GM23338 (cell line): Measurements from ENCODE around the gene PATE1. TPM values are rescaled to one million over a fixed set of nuclear protein-coding genes. Genes with fewer than 3 reads are reported as not detected.

Source experiments
- ATAC-seq: fragments of 200-7000 bp; cut with Tn5 transposase; 3 replicates; pipeline ENCODE4 v1.9.1; 2020
- DNase-seq: peaks from one replicate; pipeline ENCODE4 v3.0.0-alpha.2; 2015; ENCODE audit warnings: low spot score
- H2AFZ ChIP-seq: fragments of 200-600 bp; sonication (generic); 2 replicates; pipeline ENCODE4 v1.8.0; 2016; ENCODE audit warnings: antibody characterized with exemption, mild to moderate bottlenecking, moderate library complexity
- H3F3A ChIP-seq: fragments of 200-600 bp; sonication (generic); replicated peaks from 2 replicates; pipeline ENCODE4 v1.8.0; 2017; ENCODE audit warnings: antibody characterized with exemption, mixed run types, low read depth
- H3K27ac ChIP-seq: fragments of 200-600 bp; sonication (generic); 2 replicates; pipeline ENCODE4 v1.6.1; 2016; ENCODE audit warnings: low read depth
- H3K27me3 ChIP-seq: fragments of 200-600 bp; sonication (generic); 2 replicates; pipeline ENCODE4 v1.8.0; 2016; ENCODE audit warnings: mild to moderate bottlenecking, mixed run types, moderate library complexity; ENCODE audit not compliant: insufficient read depth
- H3K36me3 ChIP-seq: fragments of 200-600 bp; sonication (generic); 2 replicates; pipeline ENCODE4 v1.8.0; 2016; ENCODE audit warnings: mild to moderate bottlenecking; ENCODE audit not compliant: insufficient read depth
- H3K4me1 ChIP-seq: fragments of 200-600 bp; sonication (generic); 2 replicates; pipeline ENCODE4 v1.8.0; 2016; ENCODE audit warnings: mild to moderate bottlenecking, moderate library complexity; ENCODE audit not compliant: insufficient read depth
- H3K4me2 ChIP-seq: fragments of 200-600 bp; sonication (generic); 2 replicates; pipeline ENCODE4 v1.7.1; 2017; ENCODE audit warnings: mixed run types
- H3K4me3 ChIP-seq: fragments of 200-600 bp; sonication (generic); 2 replicates; pipeline ENCODE4 v1.6.1; 2016; ENCODE audit warnings: mixed run types
- H3K79me2 ChIP-seq: fragments of 200-600 bp; sonication (generic); replicated peaks from 2 replicates; pipeline ENCODE4 v1.8.0; 2017; ENCODE audit warnings: mild to moderate bottlenecking; ENCODE audit not compliant: insufficient read depth
- H3K9me2 ChIP-seq: fragments of 200-600 bp; sonication (generic); 2 replicates; pipeline ENCODE4 v1.8.0; 2017; ENCODE audit not compliant: insufficient read depth
- H4K20me1 ChIP-seq: fragments of 200-600 bp; sonication (generic); replicated peaks from 2 replicates; pipeline ENCODE4 v1.8.0; 2017; ENCODE audit warnings: mild to moderate bottlenecking; ENCODE audit not compliant: insufficient read depth
- H3K27ac Mint-ChIP-seq: 2 replicates; pipeline ENCODE4 v1.8.0; 2020; ENCODE audit warnings: inconsistent platforms, mild to moderate bottlenecking, moderate library complexity, mixed read lengths
- H3K27me3 Mint-ChIP-seq: 3 replicates; pipeline ENCODE4 v1.8.0; 2022; ENCODE audit warnings: low read depth, mild to moderate bottlenecking, moderate library complexity, mixed read lengths, inconsistent platforms; ENCODE audit not compliant: insufficient read depth, poor library complexity
- H3K36me3 Mint-ChIP-seq: 3 replicates; pipeline ENCODE4 v1.8.0; 2021; ENCODE audit warnings: low read depth, mild to moderate bottlenecking, inconsistent platforms, moderate library complexity, mixed read lengths
- H3K4me1 Mint-ChIP-seq: 3 replicates; pipeline ENCODE4 v1.8.0; 2020; ENCODE audit warnings: mild to moderate bottlenecking, inconsistent platforms, mixed read lengths
- H3K4me3 Mint-ChIP-seq: 3 replicates; pipeline ENCODE4 v1.8.0; 2021; ENCODE audit warnings: moderate library complexity, mild to moderate bottlenecking, inconsistent platforms, mixed read lengths
- H3K9me3 Mint-ChIP-seq: 3 replicates; pipeline ENCODE4 v1.8.0; 2020; ENCODE audit warnings: moderate library complexity, mild to moderate bottlenecking, inconsistent platforms, mixed read lengths
- CREB1 ChIP-seq: fragments of 250-450 bp; sonication (Bioruptor Pico); IDR thresholded peaks from 2 replicates; pipeline ENCODE4 v1.5.0; 2020; ENCODE audit warnings: low read depth, mild to moderate bottlenecking, moderate library complexity
- EZH2 ChIP-seq: fragments of 200-600 bp; sonication (generic); IDR thresholded peaks from one replicate; pipeline ENCODE4 v1.8.0; 2017; ENCODE audit warnings: antibody characterized with exemption, mild to moderate bottlenecking, low read depth; ENCODE audit not compliant: unreplicated experiment
- EZH2phosphoT487 ChIP-seq: fragments of 200-600 bp; sonication (generic); IDR thresholded peaks from one replicate; pipeline ENCODE4 v1.8.1; 2018; ENCODE audit warnings: antibody characterized with exemption; ENCODE audit not compliant: unreplicated experiment
- JUNB ChIP-seq: IDR thresholded peaks from one replicate; pipeline ENCODE4 v1.6.1; 2016; ENCODE audit warnings: antibody characterized with exemption; ENCODE audit not compliant: unreplicated experiment
- NANOG ChIP-seq: IDR thresholded peaks from 2 replicates; pipeline ENCODE4 v1.6.1; 2016; ENCODE audit warnings: antibody characterized with exemption, borderline replicate concordance
- POLR2AphosphoS5 ChIP-seq: IDR thresholded peaks from 2 replicates; pipeline ENCODE4 v1.6.1; 2016; ENCODE audit warnings: antibody characterized with exemption, low read depth
- REST ChIP-seq: IDR thresholded peaks from one replicate; pipeline ENCODE4 v1.6.1; 2018; ENCODE audit warnings: antibody characterized with exemption; ENCODE audit not compliant: unreplicated experiment
- STAT1 ChIP-seq: IDR thresholded peaks from one replicate; pipeline ENCODE4 v1.6.1; 2016; ENCODE audit warnings: antibody characterized with exemption; ENCODE audit not compliant: unreplicated experiment
- ZNF114 ChIP-seq: fragments of 250-450 bp; sonication (Bioruptor Pico); IDR thresholded peaks from 2 replicates; pipeline ENCODE4 v1.5.0; 2020; ENCODE audit warnings: mild to moderate bottlenecking, moderate library complexity
- ZNF331 ChIP-seq: fragments of 250-450 bp; sonication (Bioruptor Pico); IDR thresholded peaks from 2 replicates; pipeline ENCODE4 v1.5.0; 2020; ENCODE audit warnings: low read depth, mild to moderate bottlenecking, moderate library complexity
- polyA plus RNA-seq: library from polyadenylated mRNA; unstranded; fragments of >200 nt; fragmentation: Nextera tagmentation; extraction: Ambion mirVana; gene quantifications from 2 replicates; pipeline ENCODE4 v1.2.1, GENCODE V29; 2016
- total RNA-seq: library from RNA; depleted of rRNA; stranded (reverse); fragments of >200 nt; shearing (Covaris generic); gene quantifications from 2 replicates; pipeline ENCODE4 v1.2.3, GENCODE V29; 2014
- TF ChIP-seq, protein P1 (sequence below), 2 experiments: fragments of 200-600 bp in 1 of 2; sonication (generic) in 1 of 2; conservative IDR thresholded peaks; 2 replicates each; pipeline versions ENCODE4 v1.5.1 to v1.6.1; 2016 to 2017; ENCODE audit warnings: antibody characterized with exemption in 2 of 2, low read depth in 2 of 2, mild to moderate bottlenecking in 2 of 2, moderate library complexity in 1 of 2
- TF ChIP-seq, protein P2 (sequence below): IDR thresholded peaks from 2 replicates; pipeline ENCODE4 v1.6.1; 2016; ENCODE audit warnings: antibody characterized with exemption

The PATE1 gene
- total and polyA plus RNA-seq, 2 experiments from 2014 or later = not detected

- no peaks in the 10 kb centered on the region for H3F3A ChIP-seq
- H3K4me3 ChIP-seq = no peak overlapping the region
- ATAC-seq = no peak
- Mint-ChIP-seq H3K9me3 (0 out of 3 replicates have a peak, but pooled peaks cover under 1% of the 10 kb centered on the region), H3K4me3 (no peak overlapping the region), H3K27ac (no peak overlapping the region), H3K27me3 (peaks cover 2% of the 10 kb centered on the region), H3K36me3 (no peaks in the 10 kb centered on the region), H3K4me1 (no peaks in the 10 kb centered on the region)
- H3K79me2 ChIP-seq = no peaks in the 10 kb centered on the region
- H3K9me2 ChIP-seq = no peaks in the 10 kb centered on the region
- H3K4me2 ChIP-seq = no peak overlapping the region
- DNase-seq = no peak
- H3K27me3 ChIP-seq = no peaks in the 10 kb centered on the region
- no peak overlapping the region for H3K27ac ChIP-seq
- TF ChIP-seq ZNF114 (CRISPR knock-in tag) = no peak
- no peak for TF ChIP-seq EZH2phosphoT487
- TF ChIP-seq ZNF331 (CRISPR knock-in tag) = no peak
- no peak for TF ChIP-seq REST
- no peak for TF ChIP-seq EZH2
- no peaks in the 10 kb centered on the region for H3K4me1 ChIP-seq
- no peaks in the 10 kb centered on the region for H4K20me1 ChIP-seq
- no peaks in the 10 kb centered on the region for H3K36me3 ChIP-seq
- peak overlapping the region; percentile 38; the same call in 1 of the 2 replicates for H2AFZ ChIP-seq
These were observed 31.2 kb downstream of the PATE1 start for GRCh38 chr11:125777309-125777708.

- Histone ChIP-seq H3K4me3 (no peak within 1 kb of the TSS), H3K27me3 (no peaks in the 10 kb centered on the region), H3F3A (no peaks in the 10 kb centered on the region), H4K20me1 (no peaks in the 10 kb centered on the region), H2AFZ (no peak within 1 kb of the TSS; the same call in 1 of the 2 replicates), H3K4me1 (no peaks in the 10 kb centered on the region), H3K4me2 (no peak within 1 kb of the TSS), H3K79me2 (no peaks in the 10 kb centered on the region), H3K9me2 (no peaks in the 10 kb centered on the region), H3K27ac (no peak within 1 kb of the TSS), H3K36me3 (no peaks in the 10 kb centered on the region)
- DNase-seq (no peak), ATAC-seq (no peak)
- H3K4me3 Mint-ChIP-seq = no peak within 1 kb of the TSS
- TF ChIP-seq NANOG (no peak), EZH2phosphoT487 (no peak), ZNF114 (CRISPR knock-in tag) (no peak), CREB1 (no peak), POLR2AphosphoS5 (no peak), REST (no peak), STAT1 (no peak), JUNB (no peak)
- TF ChIP-seq, protein P1, sequence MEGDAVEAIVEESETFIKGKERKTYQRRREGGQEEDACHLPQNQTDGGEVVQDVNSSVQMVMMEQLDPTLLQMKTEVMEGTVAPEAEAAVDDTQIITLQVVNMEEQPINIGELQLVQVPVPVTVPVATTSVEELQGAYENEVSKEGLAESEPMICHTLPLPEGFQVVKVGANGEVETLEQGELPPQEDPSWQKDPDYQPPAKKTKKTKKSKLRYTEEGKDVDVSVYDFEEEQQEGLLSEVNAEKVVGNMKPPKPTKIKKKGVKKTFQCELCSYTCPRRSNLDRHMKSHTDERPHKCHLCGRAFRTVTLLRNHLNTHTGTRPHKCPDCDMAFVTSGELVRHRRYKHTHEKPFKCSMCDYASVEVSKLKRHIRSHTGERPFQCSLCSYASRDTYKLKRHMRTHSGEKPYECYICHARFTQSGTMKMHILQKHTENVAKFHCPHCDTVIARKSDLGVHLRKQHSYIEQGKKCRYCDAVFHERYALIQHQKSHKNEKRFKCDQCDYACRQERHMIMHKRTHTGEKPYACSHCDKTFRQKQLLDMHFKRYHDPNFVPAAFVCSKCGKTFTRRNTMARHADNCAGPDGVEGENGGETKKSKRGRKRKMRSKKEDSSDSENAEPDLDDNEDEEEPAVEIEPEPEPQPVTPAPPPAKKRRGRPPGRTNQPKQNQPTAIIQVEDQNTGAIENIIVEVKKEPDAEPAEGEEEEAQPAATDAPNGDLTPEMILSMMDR (conservative IDR thresholded peaks at IDR 0.05; ENCODE audit: low read depth in 2 of 2) = no peak
- TF ChIP-seq, protein P2, sequence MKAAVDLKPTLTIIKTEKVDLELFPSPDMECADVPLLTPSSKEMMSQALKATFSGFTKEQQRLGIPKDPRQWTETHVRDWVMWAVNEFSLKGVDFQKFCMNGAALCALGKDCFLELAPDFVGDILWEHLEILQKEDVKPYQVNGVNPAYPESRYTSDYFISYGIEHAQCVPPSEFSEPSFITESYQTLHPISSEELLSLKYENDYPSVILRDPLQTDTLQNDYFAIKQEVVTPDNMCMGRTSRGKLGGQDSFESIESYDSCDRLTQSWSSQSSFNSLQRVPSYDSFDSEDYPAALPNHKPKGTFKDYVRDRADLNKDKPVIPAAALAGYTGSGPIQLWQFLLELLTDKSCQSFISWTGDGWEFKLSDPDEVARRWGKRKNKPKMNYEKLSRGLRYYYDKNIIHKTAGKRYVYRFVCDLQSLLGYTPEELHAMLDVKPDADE = no peak
- H3K27ac Mint-ChIP-seq = no peak within 1 kb of the TSS
- H3K9me3 Mint-ChIP-seq = peaks cover 7% of the 10 kb centered on the region; the same call in 2 of the 3 replicates
- no peaks in the 10 kb centered on the region for H3K4me1 Mint-ChIP-seq
- H3K36me3 Mint-ChIP-seq = no peaks in the 10 kb centered on the region
- no peaks in the 10 kb centered on the region for H3K27me3 Mint-ChIP-seq
These were observed 32.6 kb downstream of the PATE1 start, which contains the start of gene PATE2 for GRCh38 chr11:125778728-125779127. Gene PATE2 (minus strand): TSS chr11:125778828. CDS start chr11:125778773, 55 bp downstream.
